GM12878 (cell line): Measurements from ENCODE around the gene TRAPPC12. TPM values are rescaled to one million over a fixed set of nuclear protein-coding genes. Genes with fewer than 3 reads are reported as not detected.

Source experiments
- ATAC-seq: fragments of 200-7000 bp; cut with Tn5 transposase; 3 replicates; pipeline ENCODE4 v1.9.1; 2020; ENCODE audit warnings: mild to moderate bottlenecking, moderate library complexity
- BruUV-seq: library from RNA; stranded (reverse); fragments of 400-500 nt; replicated peaks from 2 replicates; lab custom pipeline; 2021; lab: Mats Ljungman, UMichigan
- CTCF ChIA-PET: fragments of 300-600 bp; sonication (Branson Sonifier 250); formaldehyde crosslinking; extraction: SDS; loops from one replicate; lab custom pipeline; 2021; ENCODE audit warnings: inconsistent platforms; lab: Yijun Ruan, JAX
- POLR2A ChIA-PET: fragments of 350-600 bp; formaldehyde crosslinking; extraction: SDS; loops from one replicate; lab custom pipeline; 2021; ENCODE audit warnings: inconsistent platforms; lab: Charles Lee
- RAD21 ChIA-PET: fragments of 300-600 bp; sonication (Branson Sonifier 250); formaldehyde crosslinking; loops from one replicate; lab custom pipeline; 2023; ENCODE audit warnings: antibody characterized with exemption; ENCODE audit not compliant: unreplicated experiment; lab: Charles Lee
- SMC1A ChIA-PET: fragments of 300-600 bp; sonication (Branson Sonifier 250); formaldehyde crosslinking; loops from one replicate; lab custom pipeline; 2023; ENCODE audit not compliant: unreplicated experiment, uncharacterized antibody; lab: Charles Lee
- DNase-seq: peaks from one replicate; pipeline ENCODE4 v3.0.0-alpha.2; 2011; ENCODE audit warnings: low read depth, low spot score
- FAIRE-seq: peaks from 3 replicates; lab custom pipeline; 2011; peaks lifted over from hg19 to GRCh38; lab: Jason Lieb, UNC
- H2AFZ ChIP-seq: 2 replicates; pipeline ENCODE4 v1.6.0; 2011; ENCODE audit warnings: low read depth, low read length, control low read depth; ENCODE audit not compliant: control insufficient read depth
- H3K27ac ChIP-seq: 2 replicates; pipeline ENCODE4 v1.5.1; 2011; ENCODE audit warnings: control low read depth; ENCODE audit not compliant: control insufficient read depth, insufficient read depth
- H3K27me3 ChIP-seq, 2 experiments: replicated peaks in 1 of 2; 2 replicates each; pipeline versions ENCODE4 v1.6.0 to v1.6.1; 2011; ENCODE audit warnings: low read length in 1 of 2; ENCODE audit not compliant: control insufficient read depth in 2 of 2, insufficient read depth in 2 of 2
- H3K36me3 ChIP-seq, 2 experiments: 2 replicates each; pipeline ENCODE4 v1.5.1; 2011; ENCODE audit warnings: low read length in 1 of 2; ENCODE audit not compliant: control insufficient read depth in 2 of 2, insufficient read depth in 2 of 2
- H3K4me1 ChIP-seq: 2 replicates; pipeline ENCODE4 v1.6.1; 2011; ENCODE audit warnings: mild to moderate bottlenecking, low read length, moderate library complexity, mixed read lengths; ENCODE audit not compliant: control insufficient read depth, insufficient read depth
- H3K4me2 ChIP-seq: 2 replicates; pipeline ENCODE4 v1.6.0; 2011; ENCODE audit warnings: control low read depth; ENCODE audit not compliant: control insufficient read depth, insufficient read depth
- H3K4me3 ChIP-seq: fragments of 200-600 bp; sonication (generic); 2 replicates; pipeline ENCODE4 v1.5.1; 2016
- H3K79me2 ChIP-seq: 2 replicates; pipeline ENCODE4 v1.6.0; 2011; ENCODE audit warnings: low read length; ENCODE audit not compliant: control insufficient read depth, insufficient read depth
- H3K9ac ChIP-seq: 2 replicates; pipeline ENCODE4 v1.8.0; 2011; ENCODE audit warnings: low read length, control low read depth, mixed read lengths; ENCODE audit not compliant: control insufficient read depth, insufficient read depth
- H3K9me3 ChIP-seq: replicated peaks from 3 replicates; pipeline ENCODE4 v1.5.1; 2011; ENCODE audit warnings: mild to moderate bottlenecking, low read length; ENCODE audit not compliant: control insufficient read depth, insufficient read depth
- H4K20me1 ChIP-seq: 2 replicates; pipeline ENCODE4 v1.6.0; 2011; ENCODE audit not compliant: control insufficient read depth, insufficient read depth
- CBX3 ChIP-seq: fragments of 200-600 bp; sonication (generic); IDR thresholded peaks from 2 replicates; pipeline ENCODE4 v1.6.1; 2016; ENCODE audit warnings: low read depth, borderline replicate concordance
- CHD1 ChIP-seq: IDR thresholded peaks from 2 replicates; pipeline ENCODE4 v1.6.1; 2012; ENCODE audit warnings: low read depth, low read length, improper control_type of control experiment
- GATAD2B ChIP-seq: fragments of 450-650 bp; conservative IDR thresholded peaks from 2 replicates; pipeline ENCODE4 v1.6.1; 2017; ENCODE audit warnings: low read depth, mild to moderate bottlenecking, moderate library complexity
- IRF5 ChIP-seq: fragments of 450-650 bp; IDR thresholded peaks from 2 replicates; pipeline ENCODE4 v1.6.1; 2017; ENCODE audit warnings: borderline replicate concordance
- MTA3 ChIP-seq: IDR thresholded peaks from 2 replicates; pipeline ENCODE4 v1.6.1; 2012; ENCODE audit warnings: low read length, inconsistent platforms, borderline replicate concordance
- NFXL1 ChIP-seq: fragments of 450-650 bp; IDR thresholded peaks from 2 replicates; pipeline ENCODE4 v1.6.1; 2017; ENCODE audit warnings: antibody characterized with exemption, mild to moderate bottlenecking, borderline replicate concordance
- NKRF ChIP-seq: fragments of 450-650 bp; conservative IDR thresholded peaks from 2 replicates; pipeline ENCODE4 v1.6.1; 2017; ENCODE audit warnings: mild to moderate bottlenecking, moderate library complexity
- NR2F1 ChIP-seq: fragments of 450-650 bp; conservative IDR thresholded peaks from 2 replicates; pipeline ENCODE4 v1.6.1; 2017; ENCODE audit warnings: mild to moderate bottlenecking
- PBX3 ChIP-seq: IDR thresholded peaks from 2 replicates; pipeline ENCODE4 v1.6.1; 2011; ENCODE audit warnings: mild to moderate bottlenecking, low read depth, low read length, moderate library complexity; ENCODE audit not compliant: insufficient replicate concordance
- PKNOX1 ChIP-seq: fragments of 450-650 bp; IDR thresholded peaks from 2 replicates; pipeline ENCODE4 v1.6.1; 2016; ENCODE audit warnings: mild to moderate bottlenecking
- POLR2A ChIP-seq: IDR thresholded peaks from 2 replicates; pipeline ENCODE4 v1.6.1; 2011; ENCODE audit warnings: low read depth, mild to moderate bottlenecking, low read length
- SREBF1 ChIP-seq: IDR thresholded peaks from 2 replicates; pipeline ENCODE4 v1.6.1; 2012; ENCODE audit warnings: mild to moderate bottlenecking, low read length
- ZNF207 ChIP-seq: fragments of 450-650 bp; IDR thresholded peaks from 2 replicates; pipeline ENCODE4 v1.6.1; 2014; ENCODE audit warnings: antibody characterized with exemption, mild to moderate bottlenecking, borderline replicate concordance
- ZNF622 ChIP-seq: fragments of 450-650 bp; IDR thresholded peaks from 2 replicates; pipeline ENCODE4 v1.6.1; 2017; ENCODE audit warnings: mild to moderate bottlenecking, inconsistent platforms
- WGBS: methylation state at CpG from one replicate; pipeline ENCODE4 v1.1.6; 2016; ENCODE audit warnings: low lambda C conversion rate; ENCODE audit not compliant: insufficient replicate concordance, insufficient coverage; ENCODE audit errors: missing lambda C conversion rate; 5-methylcytosine and 5-hydroxymethylcytosine counted together
- in situ Hi-C: fragments of 300-500 bp; cut with MboI; formaldehyde crosslinking; loops from 9 replicates; pipeline ENCODE4 v1.14.3; 2018; ENCODE audit warnings: mixed read lengths
- intact Hi-C: fragments of 100-400 bp; cut with micrococcal nuclease; formaldehyde crosslinking; loops from one replicate; pipeline ENCODE4 v1.14.2; 2022; ENCODE audit not compliant: unreplicated experiment
- polyA plus RNA-seq, 11 experiments: library from polyadenylated mRNA; depleted of rRNA in 4 of 11; unstranded in 6 of 11; stranded (reverse) in 5 of 11; fragments of >200 nt; fragmentation: Nextera tagmentation in 4 of 11; fragmentation: Illumina TruSeq in 1 of 11; extraction: Ambion mirVana in 4 of 11; extraction: Trizol in 1 of 11; gene quantifications; 1 replicate in 1 of 11; 2 replicates in 10 of 11; pipeline versions ENCODE4 v1.2.1 to v1.2.3, GENCODE V29; 2011 to 2016; ENCODE audit warnings: inconsistent platforms in 2 of 11, missing spikeins in 2 of 11, low read depth in 1 of 11
- total RNA-seq, 4 experiments: library from RNA; depleted of rRNA in 3 of 4; stranded (reverse); fragments of >200 nt in 3 of 4; fragmentation: Illumina TruSeq in 1 of 4; extraction: Trizol in 1 of 4; gene quantifications; 2 replicates each; pipeline versions ENCODE4 v1.2.1 to v1.2.3, GENCODE V29; 2013 to 2021

Gene TRAPPC12
- total and polyA plus RNA-seq, 10 of the 15 experiments (the other 5 are each of a cell fraction or from before 2014, with no cell fraction given), result 8.6 to 77.1 (median 37.4) TPM

- no peak for TF ChIP-seq NKRF
- TF ChIP-seq PKNOX1, result no peak
- TF ChIP-seq NFXL1, result no peak
- TF ChIP-seq ZNF622, result no peak
- no peak for TF ChIP-seq CBX3
These were observed 90.0 kb downstream of the TRAPPC12 start (continued) for GRCh38 chr2:3469486-3469885.

- 98% methylated on average over 17 of the region's 17 CpGs for WGBS
- H3K4me2 ChIP-seq, result no peak overlapping the region
- H2AFZ ChIP-seq, result no peak overlapping the region
- FAIRE-seq, result no peak
- no peak for TF ChIP-seq POLR2A
- no peak for TF ChIP-seq GATAD2B
- TF ChIP-seq PBX3, result no peak
- no peak for TF ChIP-seq NR2F1
- TF ChIP-seq ZNF207, result no peak
- no peak for TF ChIP-seq SREBF1
- TF ChIP-seq MTA3, result no peak
- TF ChIP-seq IRF5, result no peak
- no peak for TF ChIP-seq CHD1
- TF ChIP-seq, all 136 proteins: peak for 0
- H3K4me3 ChIP-seq, result no peak overlapping the region
- no peak overlapping the region for H3K27ac ChIP-seq
- H3K9ac ChIP-seq, result no peak overlapping the region
- CTCF ChIA-PET, result no interaction called here
- no peaks in the 10 kb centered on the region for H4K20me1 ChIP-seq
- H3K9me3 ChIP-seq, result no peaks in the 10 kb centered on the region
- in situ Hi-C loops (loop anchor here (25.0 kb wide), 1 partner anchor 1358 kb away; no protein-coding TSS in a partner anchor), intact Hi-C loops (no loop called here)
- RAD21 ChIA-PET, result no interaction called here
- no peaks in the 10 kb centered on the region for H3K27me3 ChIP-seq
- DNase-seq (no peak), ATAC-seq (no peak)
- POLR2A ChIA-PET, result no interaction called here
- no peaks in the 10 kb centered on the region for H3K4me1 ChIP-seq
- H3K79me2 ChIP-seq, result no peaks in the 10 kb centered on the region
- SMC1A ChIA-PET, result no interaction called here
- BruUV-seq, result no TSS peak
- H3K36me3 ChIP-seq, result peaks cover 0 to 4% of the 10 kb centered on the region in 2 experiments; a peak in 2 of 4 replicates
These were observed 90.7 kb downstream of the TRAPPC12 start for GRCh38 chr2:3470166-3470651.
